MCF 10A (cell line): ENCODE data around the gene ZDHHC22. TPM values are rescaled to one million over a fixed set of nuclear protein-coding genes. Genes with fewer than 3 reads are reported as not detected.

Experiments
- BruUV-seq: library from RNA; stranded (reverse); fragments of 400-500 nt; replicated peaks from 2 replicates; lab custom pipeline; 2021; lab: Mats Ljungman, UMichigan
- CTCF ChIA-PET: fragments of 300-600 bp; sonication (Branson Sonifier 250); formaldehyde crosslinking; extraction: SDS; loops from one replicate; lab custom pipeline; 2021; ENCODE audit warnings: antibody characterized with exemption, inconsistent platforms; lab: Yijun Ruan, JAX
- POLR2A ChIA-PET: fragments of 300-600, 350-650 bp; sonication (Branson Sonifier 250); formaldehyde crosslinking; extraction: SDS; loops from one replicate; lab custom pipeline; 2020; ENCODE audit warnings: antibody characterized with exemption, inconsistent platforms; lab: Yijun Ruan, JAX
- DNase-seq: peaks from one replicate; pipeline ENCODE4 v3.0.0-alpha.2; 2018; ENCODE audit not compliant: unreplicated experiment
- H3K27ac Mint-ChIP-seq: one replicate; pipeline ENCODE4 v1.8.0; 2022; ENCODE audit warnings: mild to moderate bottlenecking, low read depth, mixed read lengths; ENCODE audit not compliant: unreplicated experiment
- H3K27me3 Mint-ChIP-seq: one replicate; pipeline ENCODE4 v1.8.0; 2022; ENCODE audit warnings: mixed read lengths; ENCODE audit not compliant: insufficient read depth, unreplicated experiment
- H3K36me3 Mint-ChIP-seq: one replicate; pipeline ENCODE4 v1.8.0; 2022; ENCODE audit warnings: mild to moderate bottlenecking, moderate library complexity, mixed read lengths; ENCODE audit not compliant: insufficient read depth, unreplicated experiment
- H3K4me1 Mint-ChIP-seq: one replicate; pipeline ENCODE4 v1.8.0; 2022; ENCODE audit warnings: mixed read lengths; ENCODE audit not compliant: insufficient read depth, unreplicated experiment
- H3K4me3 Mint-ChIP-seq: one replicate; pipeline ENCODE4 v1.8.0; 2022; ENCODE audit warnings: mild to moderate bottlenecking, moderate library complexity, mixed read lengths; ENCODE audit not compliant: unreplicated experiment
- H3K9me3 Mint-ChIP-seq: one replicate; pipeline ENCODE4 v1.8.0; 2022; ENCODE audit warnings: mixed read lengths; ENCODE audit not compliant: unreplicated experiment
- CTCF ChIP-seq: fragments of 200-600 bp; IDR thresholded peaks from one replicate; pipeline ENCODE4 v1.8.0; 2022; ENCODE audit warnings: antibody characterized with exemption, mild to moderate bottlenecking; ENCODE audit not compliant: unreplicated experiment
- intact Hi-C: fragments of 100-400 bp; cut with micrococcal nuclease; formaldehyde crosslinking; loops from 2 replicates; pipeline ENCODE4 v1.14.1; 2022
- total RNA-seq: library from RNA; stranded (reverse); gene quantifications from 2 replicates; pipeline ENCODE4 v1.2.3, GENCODE V29; 2022

The ZDHHC22 gene
- total RNA-seq, 1 experiment from 2014 or later = not detected

GRCh38 chr14:77086017-77086727 lies 55.4 kb downstream of the ZDHHC22 start:
- no peak for DNase-seq
- POLR2A ChIA-PET = interaction anchor here (1.1 to 3.4 kb wide), 4 partner anchors 9 to 214 kb away, joined by 3 to 13 read pairs (median 4); no protein-coding TSS in a partner anchor
- H3K27me3 Mint-ChIP-seq = no peaks in the 10 kb centered on the region
- H3K4me1 Mint-ChIP-seq = peaks cover 6% of the 10 kb centered on the region
- BruUV-seq = no TSS peak
- H3K4me3 Mint-ChIP-seq = no peak overlapping the region
- no peak overlapping the region for H3K27ac Mint-ChIP-seq
- no peak for TF ChIP-seq CTCF
- no peaks in the 10 kb centered on the region for H3K36me3 Mint-ChIP-seq
- CTCF ChIA-PET = interaction anchor here (1.2 to 17.4 kb wide), 8 partner anchors 9 to 230 kb away, joined by 3 to 338 read pairs (median 8); no protein-coding TSS in a partner anchor
- intact Hi-C loops = no loop called here
- H3K9me3 Mint-ChIP-seq = no peaks in the 10 kb centered on the region

DNA sequence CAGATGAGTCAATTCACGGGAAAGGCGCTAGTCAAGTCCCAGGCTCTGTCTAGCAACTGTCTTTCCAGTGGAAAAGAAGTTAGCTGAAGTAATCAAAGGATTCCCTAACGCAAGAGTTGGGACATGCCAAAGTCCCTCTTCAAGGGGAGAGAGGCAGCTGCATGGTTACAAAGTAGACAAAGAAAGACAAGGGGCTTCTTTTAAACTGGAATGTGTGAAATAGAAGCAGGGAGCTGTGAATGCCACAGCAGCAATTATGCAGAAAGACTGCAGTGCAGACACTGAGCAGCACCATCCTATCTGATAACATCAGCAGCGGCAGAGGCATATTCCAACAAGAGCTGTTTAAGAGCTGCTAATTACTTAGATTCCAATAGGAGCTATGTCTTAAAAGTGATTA lies 56.1 kb downstream of the ZDHHC22 start:
- TF ChIP-seq CTCF = no peak
- Mint-ChIP-seq H3K4me3 (no peak overlapping the region), H3K9me3 (no peaks in the 10 kb centered on the region), H3K27ac (no peak overlapping the region), H3K4me1 (peaks cover 6% of the 10 kb centered on the region), H3K27me3 (no peaks in the 10 kb centered on the region), H3K36me3 (no peaks in the 10 kb centered on the region)
- no TSS peak for BruUV-seq
- CTCF ChIA-PET = interaction anchor here (1.2 to 17.4 kb wide), 8 partner anchors 9 to 231 kb away, joined by 3 to 338 read pairs (median 8); no protein-coding TSS in a partner anchor
- intact Hi-C loops = no loop called here
- POLR2A ChIA-PET = interaction anchor here (1.1 to 3.4 kb wide), 3 partner anchors 9 to 213 kb away, joined by 4 to 13 read pairs (median 5); no protein-coding TSS in a partner anchor
- no peak for DNase-seq

DNA sequence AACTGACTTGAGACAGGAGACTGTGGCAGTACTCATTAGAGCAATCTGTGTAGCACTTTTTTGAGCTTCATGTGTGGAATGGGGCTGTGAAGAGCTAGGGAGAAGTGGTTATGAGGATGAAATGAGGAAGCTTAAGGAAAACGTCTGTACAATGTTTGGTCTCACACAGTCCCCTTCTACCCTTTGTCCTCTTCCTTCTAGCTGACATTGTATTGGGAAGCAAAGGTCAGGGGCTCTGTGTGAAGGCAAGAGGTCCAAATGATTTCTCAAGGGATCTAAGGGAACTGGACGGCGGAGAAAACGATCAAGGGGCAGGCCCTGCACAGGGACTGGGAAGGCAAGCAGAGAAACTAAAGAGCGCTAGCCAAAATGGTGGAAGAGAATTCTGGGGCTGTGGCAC lies 56.6 kb downstream of the ZDHHC22 start:
- intact Hi-C loops = no loop called here
- H3K9me3 Mint-ChIP-seq = no peaks in the 10 kb centered on the region
- H3K36me3 Mint-ChIP-seq = no peaks in the 10 kb centered on the region
- no peak for TF ChIP-seq CTCF
- no peaks in the 10 kb centered on the region for H3K27me3 Mint-ChIP-seq
- H3K4me1 Mint-ChIP-seq = peaks cover 6% of the 10 kb centered on the region
- no peak for DNase-seq
- ChIA-PET CTCF (interaction anchor here (1.4 to 17.4 kb wide), 6 partner anchors 10 to 231 kb away, joined by 4 to 338 read pairs (median 18); no protein-coding TSS in a partner anchor), POLR2A (interaction anchor here (1.1 to 1.7 kb wide), 2 partner anchors 13 to 212 kb away, joined by 4 to 5 read pairs; no protein-coding TSS in a partner anchor)
- no peak overlapping the region for H3K4me3 Mint-ChIP-seq
- no TSS peak for BruUV-seq
- no peak overlapping the region for H3K27ac Mint-ChIP-seq

- H3K27ac Mint-ChIP-seq = no peak overlapping the region
- no peaks in the 10 kb centered on the region for H3K9me3 Mint-ChIP-seq
- no peak for DNase-seq
- intact Hi-C loops = no loop called here
- ChIA-PET CTCF (interaction anchor here (0.6 to 17.4 kb wide), 5 partner anchors 10 to 209 kb away, joined by 3 to 338 read pairs (median 12); no protein-coding TSS in a partner anchor), POLR2A (no interaction called here)
- peaks cover 6% of the 10 kb centered on the region for H3K4me1 Mint-ChIP-seq
- no TSS peak for BruUV-seq
- no peak overlapping the region for H3K4me3 Mint-ChIP-seq
- no peaks in the 10 kb centered on the region for H3K27me3 Mint-ChIP-seq
- no peak for TF ChIP-seq CTCF
- no peaks in the 10 kb centered on the region for H3K36me3 Mint-ChIP-seq
Measured at GRCh38 chr14:77083082-77083481, 58.5 kb downstream of the ZDHHC22 start.
